ENCODE results near the gene WDR31.
A peak's percentile ranks its signal among the peaks of the same experiment; 100 is the strongest.
"Not testable (repeated sequence)": the region's sequence is repeated elsewhere in the genome, so short reads cannot be mapped to it uniquely, and the experiment has no call there.

The WDR31 gene

GRCh38 chr9:113328045-113328782 is 11.9 kb downstream of the WDR31 start:
- DNase-seq, result no peak

- no peak for DNase-seq
These were observed 13.8 kb downstream of the WDR31 start for GRCh38 chr9:113326230-113326629.

- no peak for DNase-seq
These were observed 17.4 kb downstream of the WDR31 start for GRCh38 chr9:113322671-113323070.

- DNase-seq, result no peak
These were observed 20.0 kb downstream of the WDR31 start for GRCh38 chr9:113320051-113320450.

- DNase-seq, result no peak
These were observed 21.0 kb downstream of the WDR31 start for GRCh38 chr9:113319054-113319453.

- DNase-seq, result no peak
These were observed 22.3 kb downstream of the WDR31 start for GRCh38 chr9:113317777-113318176.

- no peak for DNase-seq
These were observed 24.0 kb downstream of the WDR31 start for GRCh38 chr9:113316030-113316429.

GRCh38 chr9:113315231-113315630 is 24.8 kb downstream of the WDR31 start:
- no peak for DNase-seq

- no peak for DNase-seq
These were observed 26.8 kb downstream of the WDR31 start for GRCh38 chr9:113313261-113313660.

- DNase-seq, result no peak
These were observed 28.1 kb downstream of the WDR31 start for GRCh38 chr9:113311961-113312360.

GRCh38 chr9:113310538-113310937 is 29.5 kb downstream of the WDR31 start:
- no peak for DNase-seq

GRCh38 chr9:113309204-113309813 is 30.8 kb downstream of the WDR31 start:
- peak; percentile 48 for DNase-seq

GRCh38 chr9:113307396-113307975 is 32.6 kb downstream of the WDR31 start:
- DNase-seq, result no peak

- DNase-seq, result no peak
These were observed 33.5 kb downstream of the WDR31 start for GRCh38 chr9:113306566-113306965.

GRCh38 chr9:113302792-113303418 is 37.2 kb downstream of the WDR31 start, which contains the start of gene RNF183:
Gene RNF183, minus strand, starts transcription at chr9:113303376. Its CDS starts 5,192 bp downstream, at chr9:113298184.
- DNase-seq, result no peak

GRCh38 chr9:113301548-113301947 is 38.5 kb downstream of the WDR31 start:
- DNase-seq, result no peak

- peak; percentile 41 for DNase-seq
These were observed 40.2 kb downstream of the WDR31 start for GRCh38 chr9:113299800-113300292.

- DNase-seq, result peak; percentile 97
These were observed 40.9 kb downstream of the WDR31 start for GRCh38 chr9:113298924-113299770.

GRCh38 chr9:113298311-113298710 is 41.8 kb downstream of the WDR31 start:
- DNase-seq, result no peak

GRCh38 chr9:113296796-113297558 is 43.1 kb downstream of the WDR31 start:
- peak; percentile 9 for DNase-seq

- DNase-seq, result not testable (repeated sequence)
These were observed 43.8 kb downstream of the WDR31 start for GRCh38 chr9:113296247-113296646.

Data from NCI-H1105 treated with DMSO at 0.1 percent for 48 hours (cell line).